ENCODE data around the gene KATNIP. TPM values are rescaled to one million over a fixed set of nuclear protein-coding genes. Genes with fewer than 3 reads are reported as not detected.

The KATNIP gene
- total RNA-seq = 19.9 and 29.9 TPM in 2 replicates

DNA sequence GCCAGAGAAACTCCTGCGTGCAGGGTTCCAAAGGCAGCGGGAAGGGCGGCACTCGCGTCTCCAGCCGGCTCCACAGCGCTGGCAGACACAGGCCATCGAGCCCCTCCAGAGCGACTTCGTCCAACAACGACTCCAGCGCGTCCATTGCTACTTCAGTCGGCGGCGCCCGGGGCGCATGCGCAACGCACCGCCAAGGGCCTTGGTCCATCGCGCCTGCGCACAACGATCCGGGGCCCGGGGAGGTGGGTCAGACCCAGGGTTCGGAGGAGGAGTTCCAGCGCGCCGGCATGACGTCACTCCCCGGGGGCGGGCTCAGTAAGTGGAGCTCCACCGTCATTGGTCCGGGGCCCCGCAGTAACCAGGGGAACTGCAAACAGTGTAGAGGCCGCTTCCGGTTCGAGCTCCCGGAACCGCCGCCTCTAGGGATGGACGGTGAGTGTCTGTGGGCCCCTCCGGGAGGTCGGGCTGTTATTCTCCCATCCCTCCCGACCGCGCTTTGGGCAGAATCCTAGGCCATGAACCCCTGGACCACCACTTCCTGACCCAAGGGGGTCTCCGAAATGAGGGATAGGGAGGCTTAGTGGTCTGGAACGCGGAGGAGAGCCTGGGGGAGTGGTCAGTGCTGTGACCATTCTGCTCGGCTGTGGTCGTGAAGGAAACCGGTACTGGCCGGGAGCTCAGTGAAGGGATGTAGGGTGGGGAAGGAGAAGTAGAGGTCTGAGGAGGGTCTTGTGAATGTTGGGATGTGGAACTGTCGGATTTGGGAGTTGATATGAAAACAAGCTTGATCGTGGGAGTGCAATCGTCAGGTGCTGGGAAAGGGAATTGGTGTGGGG is at the start of gene KATNIP, which contains the start of gene GTF3C1:
Gene KATNIP (plus strand): TSS at position 399 of the 836 bp plus-strand sequence. CDS start 27 bp downstream, at position 426.
Gene GTF3C1 (minus strand): TSS at position 168 of the 836 bp plus-strand sequence. CDS start 23 bp downstream, at position 145.

Other genes with a start within 250 kb of the KATNIP start
- 30.3 and 38.9 TPM in 2 replicates for gene IL4R, start 236.2 kb upstream of the KATNIP start, total RNA-seq
- 0.30 and 0.32 TPM in 2 replicates for gene IL21R, start 148.0 kb upstream of the KATNIP start, total RNA-seq
- gene GTF3C1, start 231 bp upstream of the KATNIP start, total RNA-seq = 63.0 and 89.9 TPM in 2 replicates